Keratinocyte (primary cell): ENCODE measurements around the gene MTMR10. TPM values are rescaled to one million over a fixed set of nuclear protein-coding genes. Genes with fewer than 3 reads are reported as not detected.

ENCODE experiments used
- DNase-seq: peaks from one replicate; pipeline ENCODE4 v3.0.0-alpha.2; 2011; ENCODE audit warnings: low read depth, missing footprints, low spot score
- FAIRE-seq: peaks from 2 replicates; lab custom pipeline; 2011; peaks lifted over from hg19 to GRCh38; lab: Jason Lieb, UNC
- H2AFZ ChIP-seq: 2 replicates; pipeline ENCODE4 v1.6.0; 2012; ENCODE audit warnings: low read length, control low read depth, inconsistent platforms; ENCODE audit not compliant: control insufficient read depth
- H3K27ac ChIP-seq: 2 replicates; pipeline ENCODE4 v1.5.1; 2011; ENCODE audit warnings: low read length; ENCODE audit not compliant: control insufficient read depth, insufficient read depth
- H3K27me3 ChIP-seq: 3 replicates; pipeline ENCODE4 v1.6.0; 2011; ENCODE audit warnings: low read length; ENCODE audit not compliant: control insufficient read depth, insufficient read depth; ENCODE audit errors: extremely low read depth
- H3K36me3 ChIP-seq, 2 experiments: 2 replicates in 1 of 2; 3 replicates in 1 of 2; pipeline ENCODE4 v1.5.1; 2011; ENCODE audit warnings: low read length in 2 of 2, mild to moderate bottlenecking in 1 of 2; ENCODE audit not compliant: control insufficient read depth in 2 of 2, insufficient read depth in 2 of 2; ENCODE audit errors: extremely low read depth in 1 of 2
- H3K4me1 ChIP-seq: 3 replicates; pipeline ENCODE4 v1.5.1; 2011; ENCODE audit warnings: low read length; ENCODE audit not compliant: control insufficient read depth, insufficient read depth; ENCODE audit errors: extremely low read depth
- H3K4me2 ChIP-seq: 3 replicates; pipeline ENCODE4 v1.6.0; 2011; ENCODE audit warnings: low read depth, low read length; ENCODE audit not compliant: control insufficient read depth, insufficient read depth; ENCODE audit errors: extremely low read depth
- H3K4me3 ChIP-seq, 3 experiments: fragments of 200-600 bp in 1 of 3; sonication (generic) in 1 of 3; 2 replicates in 2 of 3; 3 replicates in 1 of 3; pipeline ENCODE4 v1.5.1; 2011 to 2016; ENCODE audit warnings: low read length in 3 of 3, mild to moderate bottlenecking in 3 of 3, control low read depth in 2 of 3, inconsistent platforms in 1 of 3, low read depth in 1 of 3, mixed read lengths in 1 of 3, mixed run types in 1 of 3, moderate library complexity in 1 of 3; ENCODE audit not compliant: control insufficient read depth in 2 of 3, insufficient read depth in 2 of 3; ENCODE audit errors: extremely low read depth in 1 of 3
- H3K79me2 ChIP-seq: 2 replicates; pipeline ENCODE4 v1.6.0; 2012; ENCODE audit warnings: low read length; ENCODE audit not compliant: control insufficient read depth, insufficient read depth
- H3K9ac ChIP-seq: 3 replicates; pipeline ENCODE4 v1.6.0; 2011; ENCODE audit warnings: low read length; ENCODE audit not compliant: control insufficient read depth, insufficient read depth; ENCODE audit errors: extremely low read depth
- H3K9me1 ChIP-seq: 3 replicates; pipeline ENCODE4 v1.6.0; 2011; ENCODE audit warnings: low read length; ENCODE audit not compliant: control insufficient read depth, insufficient read depth; ENCODE audit errors: extremely low read depth
- H3K9me3 ChIP-seq: 2 replicates; pipeline ENCODE4 v1.5.1; 2012; ENCODE audit warnings: low read depth, low read length; ENCODE audit not compliant: control insufficient read depth
- H4K20me1 ChIP-seq: 3 replicates; pipeline ENCODE4 v1.6.0; 2011; ENCODE audit warnings: low read length; ENCODE audit not compliant: control insufficient read depth, insufficient read depth; ENCODE audit errors: extremely low read depth
- EZH2 ChIP-seq: IDR thresholded peaks from one replicate; pipeline ENCODE4 v1.6.1; 2012; ENCODE audit warnings: inconsistent platforms, mild to moderate bottlenecking, low read length, moderate library complexity
- dilution Hi-C: fragments of 300-500 bp; cut with MboI; formaldehyde crosslinking; loops from one replicate; pipeline ENCODE4 v1.7.0; 2020; ENCODE audit warnings: low sequenced_read_pairs; ENCODE audit not compliant: extremely low pct_ligation_motif_present
- polyA plus RNA-seq, 5 experiments: library from polyadenylated mRNA; depleted of rRNA in 3 of 5; stranded (reverse) in 3 of 5; stranded (forward) in 1 of 5; unstranded in 1 of 5; fragments of >200 nt; gene quantifications; 1 replicate in 1 of 5; 2 replicates in 3 of 5; 3 replicates in 1 of 5; pipeline versions ENCODE4 v1.2.1 to v1.2.3, GENCODE V29; 2011 to 2012; ENCODE audit warnings: missing spikeins in 2 of 5, low read depth in 1 of 5, low replicate concordance in 1 of 5
- TF ChIP-seq, protein P1 (sequence below), 3 experiments: IDR thresholded peaks in 1 of 3; conservative IDR thresholded peaks in 1 of 3; optimal IDR thresholded peaks in 1 of 3; 2 replicates in 2 of 3; 3 replicates in 1 of 3; pipeline versions ENCODE3 to v1.5.1; 2011; ENCODE audit warnings: low read length in 3 of 3, mild to moderate bottlenecking in 3 of 3, moderate library complexity in 2 of 3, control low read depth in 1 of 3, inconsistent platforms in 1 of 3; ENCODE audit not compliant: insufficient read depth in 2 of 3; ENCODE audit errors: extremely low read depth in 1 of 3

The MTMR10 gene
- polyA plus RNA-seq, 1 donor (not counting 4 experiments of a cell fraction or from before 2014, with no cell fraction given) = 15.5 TPM

DNA sequence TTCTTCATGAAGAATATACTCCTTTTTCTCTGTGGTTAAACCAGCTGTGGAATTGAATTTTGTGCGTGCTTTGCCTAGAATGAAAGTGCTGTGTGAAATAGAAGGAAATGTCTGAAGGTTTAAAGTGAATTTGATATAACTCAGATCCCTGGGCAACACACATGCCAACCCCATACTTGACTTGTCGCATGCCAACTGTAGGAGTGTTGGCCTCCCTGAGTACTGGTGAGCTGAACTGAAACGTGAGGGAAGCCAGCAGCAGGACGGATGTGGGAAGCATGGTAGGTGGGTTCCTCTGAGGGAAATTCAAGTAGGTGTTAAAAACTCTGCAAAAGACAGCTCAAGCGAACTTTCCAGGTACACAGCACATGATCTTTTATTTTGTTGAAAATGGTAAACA lies 73.1 kb downstream of the MTMR10 start:
- no peaks in the 10 kb centered on the region for H3K9me1 ChIP-seq
- no peaks in the 10 kb centered on the region for H3K9me3 ChIP-seq
- H3K4me2 ChIP-seq = no peak overlapping the region
- dilution Hi-C loops = no loop called here
- FAIRE-seq (no peak), DNase-seq (no peak)
- peaks cover 2% of the 10 kb centered on the region for H3K79me2 ChIP-seq
- no peaks in the 10 kb centered on the region for H4K20me1 ChIP-seq
- H2AFZ ChIP-seq = no peak overlapping the region
- no peak for TF ChIP-seq EZH2
- TF ChIP-seq, protein P1, sequence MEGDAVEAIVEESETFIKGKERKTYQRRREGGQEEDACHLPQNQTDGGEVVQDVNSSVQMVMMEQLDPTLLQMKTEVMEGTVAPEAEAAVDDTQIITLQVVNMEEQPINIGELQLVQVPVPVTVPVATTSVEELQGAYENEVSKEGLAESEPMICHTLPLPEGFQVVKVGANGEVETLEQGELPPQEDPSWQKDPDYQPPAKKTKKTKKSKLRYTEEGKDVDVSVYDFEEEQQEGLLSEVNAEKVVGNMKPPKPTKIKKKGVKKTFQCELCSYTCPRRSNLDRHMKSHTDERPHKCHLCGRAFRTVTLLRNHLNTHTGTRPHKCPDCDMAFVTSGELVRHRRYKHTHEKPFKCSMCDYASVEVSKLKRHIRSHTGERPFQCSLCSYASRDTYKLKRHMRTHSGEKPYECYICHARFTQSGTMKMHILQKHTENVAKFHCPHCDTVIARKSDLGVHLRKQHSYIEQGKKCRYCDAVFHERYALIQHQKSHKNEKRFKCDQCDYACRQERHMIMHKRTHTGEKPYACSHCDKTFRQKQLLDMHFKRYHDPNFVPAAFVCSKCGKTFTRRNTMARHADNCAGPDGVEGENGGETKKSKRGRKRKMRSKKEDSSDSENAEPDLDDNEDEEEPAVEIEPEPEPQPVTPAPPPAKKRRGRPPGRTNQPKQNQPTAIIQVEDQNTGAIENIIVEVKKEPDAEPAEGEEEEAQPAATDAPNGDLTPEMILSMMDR (optimal IDR thresholded peaks at IDR 0.05 in 1 of 3, IDR thresholded peaks at IDR 0.05 in 1 of 3, conservative IDR thresholded peaks at IDR 0.05 in 1 of 3; ENCODE audit: extremely low read depth in 1 of 3, insufficient read depth in 2 of 3, low read length in 3 of 3) = no peak
- no peaks in the 10 kb centered on the region for H3K4me1 ChIP-seq
- no peak overlapping the region for H3K27ac ChIP-seq
- no peak overlapping the region for H3K4me3 ChIP-seq
- peaks cover 8 to 26% of the 10 kb centered on the region in 2 experiments for H3K36me3 ChIP-seq
- no peak overlapping the region for H3K9ac ChIP-seq
- H3K27me3 ChIP-seq = no peaks in the 10 kb centered on the region

DNA sequence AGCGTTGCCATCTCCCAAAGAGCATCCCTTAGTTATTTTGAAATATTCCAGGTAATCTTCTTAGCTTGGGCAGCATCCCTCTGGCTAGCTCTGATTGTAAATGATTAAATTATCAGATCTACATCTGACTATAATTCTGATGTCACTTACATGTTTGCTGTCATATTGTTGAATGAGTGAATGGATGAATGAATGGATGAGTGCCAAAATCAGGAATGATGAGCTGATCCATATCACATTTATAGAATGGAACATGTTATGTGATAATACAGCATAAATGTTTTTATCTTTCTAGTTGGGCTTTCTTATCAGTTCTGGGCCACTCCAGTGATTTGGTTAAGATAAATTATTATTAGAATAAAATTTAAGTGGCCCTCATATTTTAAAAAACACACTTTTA lies 73.8 kb downstream of the MTMR10 start:
- Histone ChIP-seq H3K27me3 (no peaks in the 10 kb centered on the region), H3K27ac (no peak overlapping the region), H3K36me3 (peaks cover 3 to 26% of the 10 kb centered on the region in 2 experiments), H3K9me3 (no peaks in the 10 kb centered on the region), H3K4me1 (no peaks in the 10 kb centered on the region), H3K79me2 (peaks cover 2% of the 10 kb centered on the region), H4K20me1 (no peaks in the 10 kb centered on the region), H3K9ac (no peak overlapping the region), H3K9me1 (no peaks in the 10 kb centered on the region), H3K4me2 (no peak overlapping the region), H2AFZ (no peak overlapping the region), H3K4me3 (no peak overlapping the region)
- dilution Hi-C loops = no loop called here
- FAIRE-seq (no peak), DNase-seq (no peak)
- TF ChIP-seq EZH2 = no peak
- TF ChIP-seq, protein P1 (optimal IDR thresholded peaks at IDR 0.05 in 1 of 3, IDR thresholded peaks at IDR 0.05 in 1 of 3, conservative IDR thresholded peaks at IDR 0.05 in 1 of 3; ENCODE audit: extremely low read depth in 1 of 3, insufficient read depth in 2 of 3, low read length in 3 of 3) = no peak
